Fibroblast of mammary gland (primary cell): ENCODE measurements around the gene CAMK1D.

ENCODE experiments used
- DNase-seq: peaks from one replicate; pipeline ENCODE4 v3.0.0-alpha.2; 2010; ENCODE audit warnings: low read depth
- H3K4me3 ChIP-seq: 2 replicates; pipeline ENCODE4 v1.5.1; 2011; ENCODE audit warnings: low read depth, mild to moderate bottlenecking, low read length, moderate library complexity; ENCODE audit not compliant: control insufficient read depth
- TF ChIP-seq, protein P1 (sequence below): conservative IDR thresholded peaks from 2 replicates; pipeline ENCODE4 v1.5.1; 2011; ENCODE audit warnings: low read depth, low read length, inconsistent platforms; ENCODE audit not compliant: control insufficient read depth, insufficient read depth

Gene CAMK1D

DNA sequence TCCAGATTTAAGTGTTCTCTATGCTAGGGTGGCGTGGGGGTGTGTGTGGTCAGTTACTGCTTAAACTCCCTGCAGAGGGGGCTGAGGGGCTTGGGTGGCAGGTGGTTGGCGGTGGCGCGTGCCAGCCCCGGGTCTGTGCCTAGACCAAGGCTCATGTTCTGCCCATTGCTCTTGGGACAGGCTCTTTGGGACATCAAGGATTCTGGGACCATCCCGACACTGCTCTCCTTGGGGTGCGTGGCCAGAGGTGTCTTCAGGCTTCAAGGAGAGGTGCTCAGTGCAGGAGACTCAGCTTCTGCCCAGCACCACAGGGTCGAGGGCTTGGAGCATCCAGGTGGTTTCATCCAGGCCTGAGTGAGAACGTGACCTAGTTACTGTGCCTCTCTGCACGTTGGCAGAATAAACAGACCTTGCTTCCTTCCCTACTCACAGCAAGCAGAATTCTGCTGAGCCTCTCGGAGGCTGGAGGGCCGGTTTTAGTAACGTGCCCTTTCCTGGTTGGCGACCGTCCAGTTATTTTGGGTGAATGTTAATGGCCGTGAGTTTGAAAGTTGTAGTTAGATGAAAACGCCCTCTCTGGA is 39.9 kb downstream of the CAMK1D start:
- DNase-seq = no peak
- H3K4me3 ChIP-seq = no peak overlapping the region
- TF ChIP-seq, protein P1, sequence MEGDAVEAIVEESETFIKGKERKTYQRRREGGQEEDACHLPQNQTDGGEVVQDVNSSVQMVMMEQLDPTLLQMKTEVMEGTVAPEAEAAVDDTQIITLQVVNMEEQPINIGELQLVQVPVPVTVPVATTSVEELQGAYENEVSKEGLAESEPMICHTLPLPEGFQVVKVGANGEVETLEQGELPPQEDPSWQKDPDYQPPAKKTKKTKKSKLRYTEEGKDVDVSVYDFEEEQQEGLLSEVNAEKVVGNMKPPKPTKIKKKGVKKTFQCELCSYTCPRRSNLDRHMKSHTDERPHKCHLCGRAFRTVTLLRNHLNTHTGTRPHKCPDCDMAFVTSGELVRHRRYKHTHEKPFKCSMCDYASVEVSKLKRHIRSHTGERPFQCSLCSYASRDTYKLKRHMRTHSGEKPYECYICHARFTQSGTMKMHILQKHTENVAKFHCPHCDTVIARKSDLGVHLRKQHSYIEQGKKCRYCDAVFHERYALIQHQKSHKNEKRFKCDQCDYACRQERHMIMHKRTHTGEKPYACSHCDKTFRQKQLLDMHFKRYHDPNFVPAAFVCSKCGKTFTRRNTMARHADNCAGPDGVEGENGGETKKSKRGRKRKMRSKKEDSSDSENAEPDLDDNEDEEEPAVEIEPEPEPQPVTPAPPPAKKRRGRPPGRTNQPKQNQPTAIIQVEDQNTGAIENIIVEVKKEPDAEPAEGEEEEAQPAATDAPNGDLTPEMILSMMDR = no peak

DNA sequence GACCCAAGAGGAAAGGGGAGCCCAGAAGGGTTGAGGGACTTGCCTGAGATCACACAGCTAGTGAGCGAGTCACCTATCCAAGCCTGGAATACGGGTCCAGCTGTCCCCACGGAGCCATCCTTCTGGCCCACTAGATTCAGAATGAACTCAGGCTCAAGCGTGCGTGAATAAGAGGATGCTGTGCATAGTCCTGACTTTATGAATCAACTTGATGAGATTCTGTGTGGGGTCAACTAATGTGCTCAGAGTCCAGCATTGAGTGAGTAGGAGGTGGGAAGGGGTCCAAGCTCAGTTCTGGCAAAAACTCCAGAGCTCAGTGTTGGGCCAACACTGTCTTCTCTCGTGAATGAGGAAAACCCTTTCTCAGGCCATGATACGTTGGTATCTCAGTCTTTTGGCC is 41.4 kb downstream of the CAMK1D start:
- peak; percentile 25 for DNase-seq
- TF ChIP-seq, protein P1 = no peak

DNA sequence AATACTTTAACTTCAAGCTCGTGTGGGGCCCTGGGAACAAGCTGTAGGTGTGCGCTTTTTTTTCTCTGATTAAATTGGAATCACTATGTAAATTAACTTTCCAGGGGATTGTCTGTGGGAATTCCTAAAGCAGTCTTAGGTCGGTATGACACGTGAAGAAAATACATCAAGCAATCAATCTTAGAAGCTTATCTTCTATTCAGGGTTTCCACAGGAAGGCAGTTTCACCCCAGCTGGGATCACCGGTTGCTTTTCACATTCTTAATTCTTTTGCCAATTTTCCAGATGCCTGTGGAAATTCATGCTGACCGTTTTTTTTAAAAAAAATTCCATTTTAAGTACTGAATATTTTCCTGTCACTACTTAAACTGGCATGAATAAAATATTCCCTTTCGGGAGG is 41.9 kb downstream of the CAMK1D start:
- no peak for DNase-seq

More for the DNA sequence above, 41.4 kb downstream of the CAMK1D start:
- no peak overlapping the region for H3K4me3 ChIP-seq

DNA sequence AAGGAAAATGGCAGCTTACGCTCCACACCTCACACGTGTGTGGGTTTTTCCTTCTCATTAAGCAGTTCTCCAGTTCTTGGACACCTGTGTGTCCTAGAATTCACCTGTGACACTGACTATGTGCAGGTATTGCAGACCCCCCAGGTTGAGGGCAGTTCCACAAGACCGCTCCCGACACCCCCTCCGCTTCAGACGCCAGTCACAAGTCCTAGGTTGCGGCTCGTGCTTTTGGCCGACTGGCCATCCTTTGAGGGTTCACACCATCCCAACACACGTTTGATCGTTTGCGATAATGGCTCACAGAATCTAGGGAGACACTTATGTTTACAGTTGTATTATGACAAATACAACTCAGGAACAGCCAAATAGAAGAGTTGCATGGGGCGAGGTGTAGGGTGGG is 44.5 kb downstream of the CAMK1D start:
- DNase-seq = no peak
- no peak overlapping the region for H3K4me3 ChIP-seq
- TF ChIP-seq, protein P1 = no peak

More for the DNA sequence above, 41.9 kb downstream of the CAMK1D start:
- TF ChIP-seq, protein P1 = no peak
- H3K4me3 ChIP-seq = no peak overlapping the region

DNA sequence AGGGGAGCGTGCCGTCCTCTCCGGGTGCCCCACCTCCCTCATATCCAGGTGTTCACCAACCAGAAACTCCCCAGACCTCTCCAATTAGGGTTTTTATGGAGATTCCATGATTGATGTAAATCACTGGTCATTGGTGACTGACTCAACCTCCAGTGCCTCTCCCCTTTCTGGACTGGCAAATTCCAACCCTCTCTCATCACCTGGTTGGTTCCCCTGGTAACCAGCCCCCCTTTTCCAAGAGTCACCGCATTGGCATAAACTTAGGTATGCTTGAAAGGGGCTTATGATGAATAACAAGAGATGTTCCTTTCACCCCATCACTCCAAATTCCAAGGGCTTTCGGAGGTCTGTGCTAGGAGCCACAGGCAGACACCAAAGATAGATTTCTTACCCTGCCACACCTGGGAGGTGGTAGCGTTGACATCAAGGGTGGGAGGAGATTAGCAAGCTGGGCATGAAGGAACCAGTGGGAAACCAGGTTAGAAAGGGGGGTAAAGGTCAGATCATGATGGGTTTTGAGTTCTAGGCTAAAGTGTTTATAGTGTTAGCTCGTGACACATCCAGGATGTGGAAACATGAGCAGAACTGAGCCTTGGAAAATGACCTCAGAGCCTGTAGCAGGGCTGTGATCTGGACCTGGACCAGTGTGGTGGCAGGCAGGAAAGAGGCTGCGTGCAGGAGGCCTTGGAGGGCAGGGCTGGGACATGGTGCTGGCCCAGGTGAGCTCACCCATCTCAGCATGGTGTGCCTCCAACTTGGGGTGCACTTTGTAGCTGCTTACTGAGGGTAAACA is 45.1 kb downstream of the CAMK1D start:
- peak; percentile 3 for DNase-seq
- TF ChIP-seq, protein P1 = no peak
- no peak overlapping the region for H3K4me3 ChIP-seq

DNA sequence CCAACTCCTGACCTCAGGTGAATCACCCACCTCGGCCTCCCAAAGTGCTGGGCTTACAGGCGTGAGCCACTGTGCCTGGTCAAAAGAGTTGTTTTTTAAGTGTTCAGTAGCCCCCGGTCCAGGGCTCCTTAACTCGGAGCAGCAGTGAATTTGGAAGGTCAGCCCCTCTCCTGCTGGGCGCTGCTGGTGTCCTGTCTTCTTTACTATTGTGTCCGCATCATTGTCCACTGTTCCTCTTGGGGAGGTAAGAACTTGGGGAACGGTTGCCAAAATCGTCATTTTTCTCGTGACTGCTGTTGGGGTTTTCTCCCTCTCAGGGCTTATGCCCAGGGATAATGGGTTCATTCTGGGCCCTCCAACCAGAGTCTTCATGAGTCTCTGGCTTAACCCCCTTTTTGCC is 46.7 kb downstream of the CAMK1D start:
- TF ChIP-seq, protein P1 = no peak
- no peak overlapping the region for H3K4me3 ChIP-seq
- DNase-seq = no peak
